Bladder microvascular endothelial cell (primary cell): ENCODE results near the gene EFNA2. TPM values are rescaled to one million over a fixed set of nuclear protein-coding genes. Genes with fewer than 3 reads are reported as not detected.

Experiments used
- total RNA-seq: library from RNA; depleted of rRNA; stranded (reverse); fragments of >200 nt; gene quantifications from 2 replicates; pipeline ENCODE4 v1.2.3, GENCODE V29; 2014

The EFNA2 gene
- total RNA-seq: 0.19 TPM in 1 of 2 replicates, not detected in the other

GRCh38 chr19:1285737-1286360 lies at the start of gene EFNA2:
EFNA2 (plus strand) TSS chr19:1285873; CDS start chr19:1286169, 296 bp downstream.

GRCh38 chr19:1237754-1238368 lies 47.8 kb upstream of the EFNA2 start, which contains the start of gene CBARP:
CBARP (minus strand) TSS chr19:1238005; CDS start chr19:1236100, 1,905 bp downstream.

GRCh38 chr19:1241417-1242095 lies 44.1 kb upstream of the EFNA2 start, which contains the start of gene ATP5F1D:
ATP5F1D (plus strand) TSS chr19:1241751; CDS start chr19:1241851, 100 bp downstream.

GRCh38 chr19:1248139-1248785 lies 37.4 kb upstream of the EFNA2 start, which contains the start of gene MIDN:
MIDN (plus strand) TSS chr19:1248583; CDS start chr19:1250297, 1,714 bp downstream.

GRCh38 chr19:1269065-1269477 lies 16.6 kb upstream of the EFNA2 start, which contains the start of gene CIRBP:
CIRBP (plus strand) TSS chr19:1269332; CDS start chr19:1270934, 1,602 bp downstream.

GRCh38 chr19:1275260-1275975 lies 10.3 kb upstream of the EFNA2 start, which contains the start of gene FAM174C:
FAM174C (plus strand) TSS chr19:1275530; CDS start chr19:1275550, 20 bp downstream.

Other genes with a start within 250 kb of the EFNA2 start
- gene ABCA7, start 245.8 kb upstream of the EFNA2 start, total RNA-seq: 6.2 and 7.8 TPM in 2 replicates
- 50.0 and 78.8 TPM in 2 replicates for gene ARHGAP45, start 218.7 kb upstream of the EFNA2 start, total RNA-seq
- gene POLR2E, start 190.5 kb upstream of the EFNA2 start, total RNA-seq: 70.6 and 138 TPM in 2 replicates
- 397 and 445 TPM in 2 replicates for gene GPX4, start 181.9 kb upstream of the EFNA2 start, total RNA-seq
- gene SBNO2, start 111.6 kb upstream of the EFNA2 start, total RNA-seq: 29.0 and 60.5 TPM in 2 replicates
- gene STK11, start 80.1 kb upstream of the EFNA2 start, total RNA-seq: 87.0 and 87.3 TPM in 2 replicates
- 0.81 and 3.0 TPM in 2 replicates for gene CBARP, start 47.9 kb upstream of the EFNA2 start, total RNA-seq
- gene ATP5F1D, start 44.1 kb upstream of the EFNA2 start, total RNA-seq: 31.1 and 39.6 TPM in 2 replicates
- 9.9 and 15.6 TPM in 2 replicates for gene MIDN, start 37.3 kb upstream of the EFNA2 start, total RNA-seq
- 65.4 and 95.7 TPM in 2 replicates for gene CIRBP, start 16.5 kb upstream of the EFNA2 start, total RNA-seq
- 13.4 and 18.3 TPM in 2 replicates for gene FAM174C, start 10.3 kb upstream of the EFNA2 start, total RNA-seq
- gene NDUFS7, start 98.0 kb downstream of the EFNA2 start, total RNA-seq: 60.6 and 68.3 TPM in 2 replicates
- gene GAMT, start 115.7 kb downstream of the EFNA2 start, total RNA-seq: 10.0 and 11.2 TPM in 2 replicates
- gene DAZAP1, start 121.7 kb downstream of the EFNA2 start, total RNA-seq: 61.4 and 81.4 TPM in 2 replicates
- 323 and 507 TPM in 2 replicates for gene RPS15, start 152.5 kb downstream of the EFNA2 start, total RNA-seq
- under 0.01 and 0.06 TPM in 2 replicates for gene APC2, start 164.2 kb downstream of the EFNA2 start, total RNA-seq
- gene C19orf25, start 193.3 kb downstream of the EFNA2 start, total RNA-seq: 12.3 and 21.6 TPM in 2 replicates
- 0.32 and 1.4 TPM in 2 replicates for gene PCSK4, start 204.5 kb downstream of the EFNA2 start, total RNA-seq
- 0.38 and 1.5 TPM in 2 replicates for gene REEP6, start 205.3 kb downstream of the EFNA2 start, total RNA-seq
- gene ADAMTSL5, start 227.1 kb downstream of the EFNA2 start, total RNA-seq: 0.06 TPM in 1 of 2 replicates, not detected in the other
- gene PLK5, start 238.2 kb downstream of the EFNA2 start, total RNA-seq: not detected in 2 replicates